Stomach (tissue), 4 donors: ENCODE measurements around the gene SOWAHC.

Source experiments
- CTCF ChIP-seq, 7 experiments: fragments of 450-650 bp in 4 of 7; fragments of 200-600 bp in 3 of 7; sonication (generic) in 3 of 7; IDR thresholded peaks; one replicate each; pipeline ENCODE4 v1.5.1; 2016 to 2019; ENCODE audit warnings: antibody characterized with exemption in 7 of 7, control low read depth in 2 of 7, mild to moderate bottlenecking in 1 of 7
- EP300 ChIP-seq: sonication (generic); formaldehyde crosslinking; IDR thresholded peaks from one replicate; pipeline ENCODE4 v1.6.1; 2017; ENCODE audit warnings: antibody characterized with exemption

DNA sequence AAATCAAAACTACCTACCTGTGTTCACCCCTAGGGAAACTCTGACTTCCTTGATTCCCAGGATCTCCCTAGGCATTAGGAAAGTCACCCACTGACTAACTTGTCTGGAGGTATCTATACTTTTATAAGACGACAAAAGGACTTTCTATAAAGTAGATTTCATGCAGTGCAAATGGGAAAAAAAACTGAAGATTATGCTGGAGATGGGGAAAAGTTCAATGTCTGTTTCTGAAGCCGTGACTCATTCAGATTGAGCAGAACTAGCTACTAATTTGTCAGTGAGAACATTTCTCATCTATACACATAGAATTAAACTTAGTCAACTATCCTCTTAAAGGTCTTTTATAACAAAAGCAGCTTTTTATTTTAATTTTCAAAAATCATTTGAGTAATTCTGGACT is 6.4 kb upstream of the SOWAHC start:
- no peak for TF ChIP-seq CTCF (IDR thresholded peaks at IDR 0.05)
- TF ChIP-seq EP300, result no peak
